Panc1 (cell line): ENCODE results near the gene BMPR2. TPM values are rescaled to one million over a fixed set of nuclear protein-coding genes. Genes with fewer than 3 reads are reported as not detected.

Experiments
- ATAC-seq: fragments of 200-7000 bp; cut with Tn5 transposase; 2 replicates; pipeline ENCODE4 v1.9.1; 2020; ENCODE audit warnings: mild to moderate bottlenecking, moderate library complexity
- BruUV-seq: library from RNA; stranded (reverse); fragments of 400-500 nt; replicated peaks from 2 replicates; lab custom pipeline; 2021; lab: Mats Ljungman, UMichigan
- CTCF ChIA-PET: fragments of 300-600 bp; sonication (Branson Sonifier 250); formaldehyde crosslinking; loops from one replicate; lab custom pipeline; 2022; ENCODE audit warnings: antibody characterized with exemption; lab: Charles Lee
- POLR2A ChIA-PET: fragments of 300-600 bp; sonication (Branson Sonifier 250); formaldehyde crosslinking; loops from one replicate; lab custom pipeline; 2022; ENCODE audit warnings: antibody characterized with exemption; lab: Charles Lee
- DNase-seq: peaks from one replicate; pipeline ENCODE4 v3.0.0-alpha.2; 2010; ENCODE audit warnings: low read depth, low spot score
- H3K27ac ChIP-seq: 2 replicates; pipeline ENCODE4 v1.5.1; 2011; ENCODE audit warnings: mild to moderate bottlenecking, low read length, inconsistent platforms
- H3K27me3 ChIP-seq: fragments of 200-500 bp; sonication (Bioruptor generic); 2 replicates; pipeline ENCODE4 v1.6.0; 2014; ENCODE audit warnings: low read length, inconsistent platforms; ENCODE audit not compliant: control insufficient read depth, insufficient read depth
- H3K36me3 ChIP-seq: fragments of 200-500 bp; sonication (Bioruptor generic); 2 replicates; pipeline ENCODE4 v1.5.1; 2014; ENCODE audit warnings: inconsistent platforms, mild to moderate bottlenecking, low read length, moderate library complexity; ENCODE audit not compliant: control insufficient read depth, insufficient read depth
- H3K4me1 ChIP-seq: 2 replicates; pipeline ENCODE4 v1.5.1; 2011; ENCODE audit warnings: inconsistent platforms, mild to moderate bottlenecking, low read length, moderate library complexity; ENCODE audit not compliant: control insufficient read depth, insufficient read depth
- H3K4me3 ChIP-seq, 2 experiments: 2 replicates each; pipeline ENCODE4 v1.5.1; 2011 to 2012; ENCODE audit warnings: low read depth in 2 of 2, low read length in 2 of 2, mild to moderate bottlenecking in 2 of 2, inconsistent platforms in 1 of 2, moderate library complexity in 1 of 2
- H3K9me3 ChIP-seq: fragments of 200-500 bp; sonication (Bioruptor generic); 2 replicates; pipeline ENCODE4 v1.5.1; 2014; ENCODE audit warnings: low read depth, mild to moderate bottlenecking, inconsistent platforms, low read length, moderate library complexity; ENCODE audit not compliant: control insufficient read depth, insufficient read depth
- CTCF ChIP-seq: fragments of 450-650 bp; IDR thresholded peaks from 2 replicates; pipeline ENCODE4 v1.5.1; 2017; ENCODE audit warnings: mild to moderate bottlenecking
- POLR2AphosphoS5 ChIP-seq: IDR thresholded peaks from 2 replicates; pipeline ENCODE4 v1.6.1; 2012; ENCODE audit warnings: mild to moderate bottlenecking, low read depth, low read length, moderate library complexity
- REST ChIP-seq, 2 experiments: IDR thresholded peaks; 2 replicates each; pipeline ENCODE4 v1.6.1; 2011 to 2012; ENCODE audit warnings: low read depth in 2 of 2, control low read depth in 1 of 2, low read length in 1 of 2, mild to moderate bottlenecking in 1 of 2, moderate library complexity in 1 of 2; ENCODE audit not compliant: insufficient read depth in 1 of 2
- SIN3A ChIP-seq: IDR thresholded peaks from 2 replicates; pipeline ENCODE4 v1.6.1; 2012; ENCODE audit warnings: low read depth, mild to moderate bottlenecking, low read length, moderate library complexity, borderline replicate concordance; ENCODE audit not compliant: insufficient read depth
- TCF7L2 ChIP-seq: IDR thresholded peaks from 2 replicates; pipeline ENCODE4 v1.6.1; 2011; ENCODE audit warnings: mild to moderate bottlenecking, low read depth, low read length, inconsistent platforms
- in situ Hi-C: cut with HindIII; loops from 2 replicates; pipeline ENCODE4 v1.10.0; 2016; ENCODE audit warnings: low sequenced_read_pairs, low pct_unique_long_range_greater_than_20kb
- intact Hi-C: fragments of 100-400 bp; cut with micrococcal nuclease; formaldehyde crosslinking; loops from one replicate; pipeline ENCODE4 v1.10.0; 2022; ENCODE audit not compliant: unreplicated experiment
- total RNA-seq: library from RNA; stranded (reverse); gene quantifications from one replicate; pipeline ENCODE4 v1.2.1, GENCODE V29; 2021; ENCODE audit not compliant: unreplicated experiment

Gene BMPR2
- total RNA-seq, 1 experiment from 2014 or later = 65.2 TPM

DNA sequence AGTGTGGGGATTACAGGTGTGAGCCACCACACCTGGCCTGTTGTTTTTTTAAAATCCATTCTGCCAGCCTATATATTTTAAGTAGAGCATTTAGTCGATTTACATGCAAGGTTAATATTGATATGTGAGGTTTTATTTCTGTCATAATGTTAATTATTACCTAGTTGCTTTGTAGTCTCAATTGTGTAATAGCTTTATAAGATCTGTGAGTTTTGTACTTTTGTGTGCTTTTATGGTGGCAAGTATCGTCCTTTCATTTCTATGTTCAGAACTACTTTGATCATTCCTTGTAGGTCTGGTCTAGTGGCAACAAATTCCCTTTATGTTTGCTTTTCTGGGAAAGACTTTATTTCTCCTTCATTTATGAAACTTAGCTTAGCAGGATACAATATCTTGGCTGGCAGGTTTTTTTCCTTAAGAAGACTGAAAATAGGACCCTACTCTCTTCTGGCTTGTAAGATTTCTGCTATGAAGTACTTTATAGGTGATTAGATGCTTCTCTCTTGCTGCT lies 207.6 kb downstream of the BMPR2 start:
- in situ Hi-C loops = no loop called here
- H3K27ac ChIP-seq = no peak overlapping the region
- no peaks in the 10 kb centered on the region for H3K27me3 ChIP-seq
- intact Hi-C loops = no loop called here
- no peak overlapping the region for H3K4me3 ChIP-seq
- ChIA-PET POLR2A (interaction anchor here (0.6 kb wide), 1 partner anchor 56 kb away, joined by 4 read pairs; no protein-coding TSS in a partner anchor), CTCF (no interaction called here)
- ATAC-seq (no peak), DNase-seq (no peak)
- H3K9me3 ChIP-seq = no peaks in the 10 kb centered on the region
- H3K36me3 ChIP-seq = no peaks in the 10 kb centered on the region
- BruUV-seq = no TSS peak
- peaks cover under 1% of the 10 kb centered on the region for H3K4me1 ChIP-seq
- TF ChIP-seq CTCF (no peak), TCF7L2 (no peak), REST (IDR thresholded peaks at IDR 0.05; ENCODE audit: insufficient read depth in 1 of 2, low read depth in 2 of 2, low read length in 1 of 2) (no peak), SIN3A (no peak), POLR2AphosphoS5 (no peak)

DNA sequence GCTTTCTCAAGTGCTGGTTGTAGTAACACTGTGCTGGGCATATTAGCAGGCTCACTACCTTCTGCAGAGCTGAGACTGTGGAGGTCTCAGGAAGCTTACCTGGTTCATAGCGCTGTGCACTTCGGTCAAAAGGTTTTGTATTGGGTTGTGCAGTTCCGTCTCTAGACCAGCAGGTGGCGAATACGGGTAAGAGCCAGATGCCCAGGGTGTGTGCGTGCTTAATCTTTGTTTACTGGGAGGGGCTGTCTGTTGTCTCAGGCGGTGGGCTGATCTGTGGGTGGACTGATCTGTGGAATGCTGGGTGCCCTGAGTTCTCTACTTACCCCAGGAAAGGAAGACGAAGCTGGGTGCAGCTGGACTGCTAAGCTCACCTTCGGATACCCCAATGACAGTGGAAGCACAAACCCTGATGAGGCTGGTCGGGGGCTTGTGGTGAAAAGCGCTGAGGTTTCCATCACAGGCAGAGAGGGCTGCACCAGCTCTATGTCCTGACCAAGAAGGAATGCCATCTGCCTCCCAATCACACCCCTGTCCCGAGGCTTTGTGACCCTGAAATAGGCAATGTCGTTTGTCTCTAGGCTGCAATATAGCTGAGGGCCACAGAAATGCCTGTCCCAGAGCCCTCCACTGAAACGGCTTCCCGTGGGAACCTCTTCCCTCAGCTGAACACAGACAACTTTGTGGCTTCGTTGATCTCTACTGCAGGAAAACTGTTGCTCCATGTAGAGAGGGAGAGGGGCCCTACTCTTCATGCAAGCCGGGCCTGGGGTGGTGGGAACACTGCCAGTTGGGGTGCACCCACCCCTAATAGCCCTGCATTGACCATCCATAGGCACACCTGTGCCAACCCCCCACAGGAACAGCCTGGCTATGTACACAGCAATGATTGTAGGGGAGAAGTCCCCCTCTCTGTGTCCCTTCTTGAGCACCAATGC lies 212.8 kb downstream of the BMPR2 start:
- no TSS peak for BruUV-seq
- ATAC-seq = peak; percentile 97
- ChIA-PET POLR2A (no interaction called here), CTCF (interaction anchor here (0.5 to 0.9 kb wide), 4 partner anchors 31 to 559 kb away, joined by 3 to 6 read pairs (median 4); no protein-coding TSS in a partner anchor)
- peak; percentile 71 for DNase-seq
- H3K27me3 ChIP-seq = no peaks in the 10 kb centered on the region
- no peaks in the 10 kb centered on the region for H3K36me3 ChIP-seq
- intact Hi-C loops = no loop called here
- no peak overlapping the region for H3K27ac ChIP-seq
- H3K4me3 ChIP-seq = peak overlapping the region in 1 of 2 experiments; percentile 26; a peak in 2 of 4 replicates
- TF ChIP-seq POLR2AphosphoS5 (no peak), SIN3A (no peak), CTCF (peak; percentile 92), REST (IDR thresholded peaks at IDR 0.05; ENCODE audit: insufficient read depth in 1 of 2, low read depth in 2 of 2, low read length in 1 of 2) (no peak), TCF7L2 (no peak)
- in situ Hi-C loops = no loop called here
- no peaks in the 10 kb centered on the region for H3K9me3 ChIP-seq
- H3K4me1 ChIP-seq = peaks cover 3% of the 10 kb centered on the region
